Gastroesophageal sphincter (tissue), 3 donors: ENCODE data around the gene SDSL.

Experiments used
- CTCF ChIP-seq, 4 experiments: fragments of 200-600 bp in 2 of 4; fragments of 450-650 bp in 2 of 4; sonication (generic) in 1 of 4; IDR thresholded peaks; one replicate each; pipeline ENCODE4 v1.5.1; 2017 to 2019; ENCODE audit warnings: antibody characterized with exemption in 4 of 4, mild to moderate bottlenecking in 2 of 4, moderate library complexity in 2 of 4
- EP300 ChIP-seq: sonication (generic); formaldehyde crosslinking; IDR thresholded peaks from one replicate; pipeline ENCODE4 v1.6.1; 2017; ENCODE audit warnings: antibody characterized with exemption, mild to moderate bottlenecking
- POLR2A ChIP-seq, 2 donors: fragments of 450-650 bp; IDR thresholded peaks; one replicate each; pipeline ENCODE4 v1.6.1; 2017; ENCODE audit warnings: antibody characterized with exemption in 2 of 2, mild to moderate bottlenecking in 2 of 2, moderate library complexity in 1 of 2
- POLR2AphosphoS5 ChIP-seq: sonication (generic); formaldehyde crosslinking; IDR thresholded peaks from one replicate; pipeline ENCODE4 v1.6.1; 2017; ENCODE audit warnings: antibody characterized with exemption

GRCh38 chr12:113425960-113426453 lies 3.8 kb downstream of the SDSL start:
- TF ChIP-seq CTCF (IDR thresholded peaks at IDR 0.05) (no peak), POLR2A (IDR thresholded peaks at IDR 0.05) (no peak), POLR2AphosphoS5 (no peak), EP300 (no peak)
